Stomach (tissue), 4 donors: ENCODE results near the gene GALNT13.

ENCODE experiments used
- CTCF ChIP-seq, 7 experiments: fragments of 450-650 bp in 4 of 7; fragments of 200-600 bp in 3 of 7; sonication (generic) in 3 of 7; IDR thresholded peaks; one replicate each; pipeline ENCODE4 v1.5.1; 2016 to 2019; ENCODE audit warnings: antibody characterized with exemption in 7 of 7, control low read depth in 2 of 7, mild to moderate bottlenecking in 1 of 7
- EP300 ChIP-seq: sonication (generic); formaldehyde crosslinking; IDR thresholded peaks from one replicate; pipeline ENCODE4 v1.6.1; 2017; ENCODE audit warnings: antibody characterized with exemption

GRCh38 chr2:154452906-154453493 is 581.3 kb downstream of the GALNT13 start:
- peak in 2 of 7 experiments; percentile 27 to 28 for TF ChIP-seq CTCF (IDR thresholded peaks at IDR 0.05)
- no peak for TF ChIP-seq EP300
